ENCODE data around the gene CD151.

The CD151 gene

DNA sequence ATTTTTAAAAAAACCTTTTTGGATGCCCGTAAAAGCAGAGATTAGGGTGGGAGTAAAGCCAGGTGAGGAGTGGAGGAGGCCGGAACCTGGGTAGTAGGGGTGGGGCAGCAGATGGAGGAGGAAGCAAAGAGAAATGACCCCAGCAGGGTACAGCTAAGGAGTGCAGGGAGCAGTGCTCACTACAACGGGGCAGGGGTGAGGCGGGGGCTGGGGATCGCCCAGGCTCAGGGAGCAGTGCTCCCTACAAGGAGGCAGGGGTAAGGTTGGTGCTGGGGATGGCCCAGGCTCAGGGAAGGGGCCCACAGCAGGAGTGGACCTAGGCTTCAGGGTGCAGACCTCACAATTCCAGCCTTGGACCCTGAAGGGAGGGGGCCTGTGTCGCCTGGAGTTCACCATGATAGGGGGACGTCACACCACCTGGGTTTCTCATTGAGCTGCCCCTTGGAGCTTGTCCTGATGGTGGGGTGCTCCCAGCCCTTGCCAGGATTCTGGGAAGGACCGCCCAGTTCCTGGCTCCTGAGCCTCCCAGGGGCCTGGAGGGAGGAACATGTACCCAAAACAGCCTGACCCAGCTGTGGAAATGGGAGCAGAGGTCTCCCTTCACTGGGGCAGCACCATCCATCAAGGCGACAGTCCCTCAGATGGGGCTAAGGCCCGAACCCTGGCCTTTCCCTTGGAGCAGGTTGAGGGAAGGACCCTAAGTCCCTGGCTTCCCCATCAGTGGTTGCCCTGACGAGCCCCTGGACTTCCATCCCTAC is 16.9 kb upstream of the CD151 start:
- no peak for DNase-seq

DNA sequence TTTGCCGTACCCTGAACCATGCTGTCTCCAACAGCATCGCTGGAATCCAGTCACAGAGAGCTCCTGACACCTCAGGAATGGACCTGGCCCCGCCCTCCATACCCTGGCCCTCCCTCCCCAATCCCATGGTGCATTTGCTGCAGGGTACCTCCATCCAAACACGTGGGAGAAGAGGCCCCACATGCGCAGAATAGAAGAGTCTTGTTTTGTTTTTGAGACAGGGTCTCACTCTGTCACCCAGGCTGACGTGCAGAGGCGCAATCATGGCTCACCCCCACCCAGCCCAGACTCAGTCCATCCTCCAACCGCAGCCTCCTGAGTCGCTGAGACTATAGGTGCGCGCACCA is 16.3 kb upstream of the CD151 start:
- DNase-seq = no peak

DNA sequence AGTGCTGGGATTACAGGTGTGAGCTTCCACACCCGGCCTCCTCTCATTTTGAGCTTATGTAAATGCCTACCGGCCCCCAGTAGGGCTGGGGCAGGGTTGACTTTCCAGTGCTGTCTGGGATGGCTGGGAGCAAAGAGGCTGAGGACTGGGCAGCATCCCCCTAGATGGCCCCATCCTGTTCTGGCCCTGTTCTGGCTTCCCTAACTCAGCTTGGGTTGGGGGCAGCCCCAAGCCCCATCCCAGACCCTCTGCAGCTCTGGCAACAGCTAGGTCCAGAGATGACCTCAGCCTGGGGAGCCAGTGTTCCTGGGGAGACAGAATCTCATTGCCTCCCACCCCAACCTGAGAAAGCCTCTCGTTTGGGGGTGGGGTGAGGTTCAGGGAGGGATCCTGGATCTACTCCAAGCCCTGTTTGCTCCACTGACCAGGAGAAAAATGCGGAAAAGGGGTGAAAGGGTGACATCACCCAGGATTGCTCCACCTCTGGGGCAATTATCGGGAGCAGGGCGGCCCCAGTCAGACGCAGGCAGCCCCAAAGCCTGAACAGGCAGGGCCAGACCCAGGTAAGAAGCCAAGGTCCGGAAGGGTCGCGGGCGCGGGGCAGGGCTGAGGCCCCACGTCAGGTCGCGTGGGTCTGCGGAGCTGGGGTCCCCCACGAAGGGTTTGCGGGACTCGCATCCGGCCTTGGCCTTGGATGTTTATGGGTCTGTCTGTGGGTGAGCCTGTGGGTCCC is 14.2 kb upstream of the CD151 start, which contains the start of gene PNPLA2:
Gene PNPLA2, plus strand, starts transcription at position 519 of the 733 bp plus-strand sequence. CDS start 805 bp downstream, outside the sequence.
- DNase-seq = no peak

DNA sequence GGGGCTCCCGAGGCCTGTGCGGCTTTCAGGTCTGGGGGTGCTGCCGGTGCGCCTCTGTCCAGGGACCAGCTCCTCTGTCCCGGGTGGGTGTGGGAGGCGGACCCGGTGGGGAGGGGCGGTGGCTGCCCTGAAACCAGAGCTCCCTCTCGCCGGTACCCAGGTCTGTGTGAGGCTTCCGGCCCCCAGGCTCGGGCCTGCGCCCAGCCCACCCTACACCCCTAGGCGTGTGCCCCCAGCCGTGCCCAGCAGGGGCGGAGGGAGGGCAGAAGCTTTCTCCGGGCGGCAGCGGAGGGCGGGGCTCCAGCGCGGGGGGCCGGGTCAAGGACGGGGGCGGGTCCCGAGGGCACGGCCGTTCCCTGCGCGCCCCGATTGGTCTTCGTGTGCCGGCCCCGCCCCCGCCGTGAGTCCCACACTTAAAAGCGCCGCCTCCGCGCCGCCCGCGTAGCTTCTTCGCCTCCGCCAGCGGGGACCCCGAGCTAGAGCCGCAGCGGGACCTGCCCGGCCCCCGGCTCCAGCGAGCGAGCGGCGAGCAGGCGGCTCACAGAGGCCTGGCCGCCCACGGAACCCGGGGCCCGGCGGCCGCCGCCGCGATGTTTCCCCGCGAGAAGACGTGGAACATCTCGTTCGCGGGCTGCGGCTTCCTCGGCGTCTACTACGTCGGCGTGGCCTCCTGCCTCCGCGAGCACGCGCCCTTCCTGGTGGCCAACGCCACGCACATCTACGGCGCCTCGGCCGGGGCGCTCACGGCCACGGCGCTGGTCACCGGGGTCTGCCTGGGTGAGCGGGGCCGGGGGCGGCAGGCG is 13.4 kb upstream of the CD151 start:
- DNase-seq = peak; percentile 93

DNA sequence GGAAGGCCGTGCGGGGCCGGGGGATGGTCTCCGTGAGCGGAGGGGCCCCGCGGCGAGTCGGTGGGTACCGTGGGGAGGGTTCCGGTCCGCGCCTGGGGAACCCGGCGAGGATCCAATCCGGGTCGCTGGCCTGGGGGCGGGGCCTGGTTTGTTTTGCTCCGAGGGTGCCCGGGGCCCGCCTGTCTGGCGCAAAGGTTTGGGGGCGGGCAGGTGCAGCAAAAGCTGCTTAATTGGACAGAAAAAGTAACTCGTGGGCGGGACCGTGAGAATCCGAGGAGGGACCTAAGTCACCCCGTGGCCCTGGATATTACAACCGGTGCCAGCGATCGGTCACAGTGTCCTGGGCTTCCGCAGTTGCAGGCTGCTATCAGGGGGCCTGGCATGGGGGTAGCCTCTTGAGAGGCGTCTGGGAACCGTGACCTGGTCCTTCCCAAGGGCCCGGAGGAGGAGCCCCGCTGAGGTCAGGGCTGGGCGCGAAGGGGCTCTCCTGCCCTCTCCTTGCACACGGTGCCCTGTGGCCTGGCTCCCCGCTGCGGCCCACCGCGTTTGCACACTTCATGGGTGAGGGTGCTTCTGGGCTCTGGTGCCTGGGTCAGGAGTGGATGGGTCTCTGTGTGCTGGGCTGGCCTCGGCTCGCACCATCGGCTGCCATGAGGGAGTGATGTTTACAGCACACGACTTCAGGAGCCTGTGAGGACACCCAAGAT is 12.7 kb upstream of the CD151 start:
- peak; percentile 96 for DNase-seq

DNA sequence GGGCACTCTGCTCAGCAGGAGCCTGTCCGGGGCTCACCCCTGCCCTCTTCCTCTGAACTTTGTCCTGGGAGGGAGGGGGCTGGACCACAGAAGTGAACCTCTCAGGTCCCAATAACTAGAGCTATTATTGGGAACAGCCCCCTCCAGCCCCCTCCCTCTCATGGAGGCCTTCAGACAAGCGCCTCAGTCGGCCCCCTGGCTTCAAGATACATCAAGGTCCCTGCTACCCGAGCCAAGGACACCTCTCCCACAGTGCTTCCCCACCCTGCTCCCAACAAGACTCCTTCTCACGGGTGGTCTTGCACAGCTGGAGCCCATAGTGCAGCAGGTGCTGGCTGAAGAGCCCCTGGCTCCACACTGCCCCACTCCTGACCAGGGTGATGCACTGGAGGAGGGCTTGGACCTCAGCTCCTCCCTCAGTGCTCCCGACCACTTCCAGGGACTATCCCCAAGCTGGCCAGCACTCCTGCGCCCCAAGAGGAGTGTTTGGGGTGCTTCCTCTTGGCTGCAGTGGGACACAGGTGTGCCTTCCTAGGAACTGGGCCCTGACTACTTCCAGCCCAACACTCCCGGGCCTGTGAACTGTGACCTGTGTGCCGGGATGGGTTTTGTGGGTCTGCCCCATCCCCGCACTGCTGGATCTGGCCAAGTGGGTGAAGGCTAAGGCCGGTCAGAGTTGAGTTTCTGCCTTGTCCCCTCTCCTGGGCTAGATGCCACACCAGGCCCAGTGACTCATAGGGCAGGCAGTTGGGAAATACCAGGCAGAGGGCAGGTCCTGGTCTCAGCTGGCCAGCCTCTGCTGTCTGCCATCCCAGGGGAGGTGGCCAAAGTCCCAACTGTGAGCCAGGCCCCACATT is 11.9 kb upstream of the CD151 start:
- DNase-seq = no peak

DNA sequence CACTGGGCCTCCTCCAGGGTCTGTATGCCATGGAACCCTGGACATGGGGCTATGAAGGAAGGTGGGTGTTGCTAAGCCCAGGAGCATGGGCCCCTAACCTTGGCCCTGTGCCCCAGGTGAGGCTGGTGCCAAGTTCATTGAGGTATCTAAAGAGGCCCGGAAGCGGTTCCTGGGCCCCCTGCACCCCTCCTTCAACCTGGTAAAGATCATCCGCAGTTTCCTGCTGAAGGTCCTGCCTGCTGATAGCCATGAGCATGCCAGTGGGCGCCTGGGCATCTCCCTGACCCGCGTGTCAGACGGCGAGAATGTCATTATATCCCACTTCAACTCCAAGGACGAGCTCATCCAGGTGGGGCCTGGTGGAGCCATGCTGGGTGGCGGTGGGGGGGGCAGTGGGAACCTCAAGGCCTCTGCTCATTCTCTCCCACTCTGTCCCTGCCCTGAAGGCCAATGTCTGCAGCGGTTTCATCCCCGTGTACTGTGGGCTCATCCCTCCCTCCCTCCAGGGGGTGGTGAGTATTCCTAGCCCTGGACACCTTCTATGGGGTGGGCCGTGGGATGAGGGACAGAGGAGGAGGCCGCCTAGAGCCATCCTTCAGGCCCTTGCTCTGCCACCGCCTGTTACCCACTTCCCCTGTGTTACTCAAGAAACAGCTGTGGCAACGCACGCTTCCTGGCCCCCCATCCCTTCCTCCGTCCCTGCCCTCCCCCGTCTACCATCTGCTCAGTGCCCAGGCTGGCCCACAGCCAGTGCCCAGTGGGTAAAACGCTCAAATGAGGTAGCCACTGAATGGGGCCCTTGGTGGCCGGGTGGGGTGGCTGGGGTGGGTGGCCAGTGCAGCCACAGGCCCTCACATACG is 11.0 kb upstream of the CD151 start:
- no peak for DNase-seq

DNA sequence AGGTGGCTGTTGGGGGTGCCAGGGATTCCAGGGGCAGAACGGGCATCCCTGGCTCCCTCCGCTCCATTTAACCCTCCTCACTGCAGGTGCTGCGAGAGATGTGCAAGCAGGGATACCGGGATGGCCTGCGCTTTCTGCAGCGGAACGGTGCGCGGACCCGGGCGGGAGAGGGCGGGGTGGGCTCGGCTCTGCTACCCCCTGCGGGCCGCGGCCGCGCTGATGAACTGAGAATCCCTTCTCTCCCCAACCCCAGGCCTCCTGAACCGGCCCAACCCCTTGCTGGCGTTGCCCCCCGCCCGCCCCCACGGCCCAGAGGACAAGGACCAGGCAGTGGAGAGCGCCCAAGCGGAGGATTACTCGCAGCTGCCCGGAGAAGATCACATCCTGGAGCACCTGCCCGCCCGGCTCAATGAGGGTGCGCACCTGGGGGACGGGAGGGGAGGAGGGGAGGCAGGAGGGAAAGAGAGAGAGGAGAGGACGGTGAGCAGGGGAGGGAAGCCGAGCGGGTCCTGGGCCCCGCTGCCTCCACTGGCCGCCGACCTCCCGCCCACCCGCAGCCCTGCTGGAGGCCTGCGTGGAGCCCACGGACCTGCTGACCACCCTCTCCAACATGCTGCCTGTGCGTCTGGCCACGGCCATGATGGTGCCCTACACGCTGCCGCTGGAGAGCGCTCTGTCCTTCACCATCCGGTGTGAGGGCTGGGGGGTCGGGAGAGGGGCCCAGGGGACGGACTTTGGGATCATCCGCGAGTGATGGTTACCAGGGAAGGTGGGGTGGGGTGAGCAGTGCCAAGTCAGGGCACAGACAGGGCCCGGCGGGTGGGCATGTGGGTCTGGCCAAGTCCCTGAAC is 9.1 kb upstream of the CD151 start:
- DNase-seq = no peak

DNA sequence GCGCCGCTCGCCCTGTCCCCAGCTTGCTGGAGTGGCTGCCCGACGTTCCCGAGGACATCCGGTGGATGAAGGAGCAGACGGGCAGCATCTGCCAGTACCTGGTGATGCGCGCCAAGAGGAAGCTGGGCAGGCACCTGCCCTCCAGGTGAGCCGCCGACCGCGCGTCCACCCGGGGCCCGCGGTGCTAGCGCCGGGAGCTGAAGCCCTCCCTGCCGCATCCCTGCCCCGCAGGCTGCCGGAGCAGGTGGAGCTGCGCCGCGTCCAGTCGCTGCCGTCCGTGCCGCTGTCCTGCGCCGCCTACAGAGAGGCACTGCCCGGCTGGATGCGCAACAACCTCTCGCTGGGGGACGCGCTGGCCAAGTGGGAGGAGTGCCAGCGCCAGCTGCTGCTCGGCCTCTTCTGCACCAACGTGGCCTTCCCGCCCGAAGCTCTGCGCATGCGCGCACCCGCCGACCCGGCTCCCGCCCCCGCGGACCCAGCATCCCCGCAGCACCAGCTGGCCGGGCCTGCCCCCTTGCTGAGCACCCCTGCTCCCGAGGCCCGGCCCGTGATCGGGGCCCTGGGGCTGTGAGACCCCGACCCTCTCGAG is 8.4 kb upstream of the CD151 start:
- DNase-seq = no peak

DNA sequence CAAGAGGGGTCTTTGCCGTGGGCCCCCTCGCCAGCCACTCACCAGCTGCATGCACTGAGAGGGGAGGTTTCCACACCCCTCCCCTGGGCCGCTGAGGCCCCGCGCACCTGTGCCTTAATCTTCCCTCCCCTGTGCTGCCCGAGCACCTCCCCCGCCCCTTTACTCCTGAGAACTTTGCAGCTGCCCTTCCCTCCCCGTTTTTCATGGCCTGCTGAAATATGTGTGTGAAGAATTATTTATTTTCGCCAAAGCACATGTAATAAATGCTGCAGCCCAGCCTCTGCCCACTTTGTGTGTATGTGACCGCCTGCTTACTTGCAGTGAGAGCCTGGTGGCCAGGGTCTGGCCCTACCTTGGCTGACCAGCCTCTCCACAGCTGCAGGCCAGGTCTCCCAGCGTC is 7.8 kb upstream of the CD151 start:
- DNase-seq = no peak

DNA sequence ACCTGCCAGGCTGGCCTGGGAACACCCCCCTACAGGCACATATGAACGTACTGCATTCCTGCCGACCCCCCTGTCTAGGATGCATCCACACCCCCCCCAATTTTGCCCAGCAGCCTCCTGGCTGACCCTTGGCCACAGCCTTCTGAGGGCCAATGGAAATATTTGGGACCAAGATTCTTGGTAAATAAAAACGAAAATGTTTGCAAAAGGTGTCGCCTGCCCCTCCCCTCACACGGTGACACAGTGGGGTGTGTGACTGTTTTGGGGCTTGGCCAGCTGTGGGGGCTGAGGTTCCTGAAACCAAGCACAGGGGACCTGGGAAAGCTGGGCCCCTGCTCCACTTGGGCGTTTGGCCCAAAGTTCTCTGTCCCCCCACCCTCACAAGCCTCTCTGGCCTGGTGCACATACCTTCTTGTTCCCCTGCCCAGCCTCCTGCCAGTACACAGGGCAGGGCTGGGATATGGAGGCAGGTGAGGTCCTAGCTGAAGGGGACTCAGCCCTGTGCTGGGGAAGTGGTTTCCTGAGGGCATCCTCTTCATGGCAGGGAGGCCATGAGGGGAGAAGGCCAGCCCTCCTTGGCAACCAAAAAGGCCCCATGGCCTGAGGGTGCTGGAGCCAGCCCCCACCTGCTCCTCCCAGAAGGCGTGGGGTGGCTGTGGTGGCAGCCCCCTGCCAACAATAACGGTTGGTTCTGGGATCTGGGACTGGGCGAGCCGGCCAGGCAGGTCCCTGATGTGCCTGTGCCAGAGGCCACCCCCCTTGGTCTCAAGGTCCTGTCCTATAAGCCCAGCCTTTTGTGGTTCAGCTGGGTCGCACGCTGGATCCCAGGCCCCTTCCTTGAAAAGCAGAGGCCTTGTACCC is 7.2 kb upstream of the CD151 start:
- DNase-seq = no peak

DNA sequence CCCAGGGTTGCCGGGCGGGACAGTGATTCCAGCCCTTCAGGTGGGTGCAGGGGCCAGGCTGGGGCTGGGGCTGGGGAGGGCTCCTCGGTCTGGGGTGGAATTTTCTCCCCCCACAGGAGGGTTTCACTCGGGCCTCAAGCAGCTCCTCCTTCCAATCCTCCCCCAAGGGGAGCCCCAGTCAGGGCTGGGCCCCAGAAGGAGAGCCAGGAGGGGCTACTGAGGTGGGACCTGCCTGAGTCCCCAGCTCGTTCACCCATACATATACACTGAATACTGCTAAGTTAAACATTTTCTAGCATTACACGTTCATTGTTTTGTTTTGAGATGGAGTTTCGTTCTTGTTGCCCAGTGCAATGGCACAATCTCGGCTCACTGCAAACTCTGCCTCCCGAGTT is 6.5 kb upstream of the CD151 start:
- no peak for DNase-seq

DNA sequence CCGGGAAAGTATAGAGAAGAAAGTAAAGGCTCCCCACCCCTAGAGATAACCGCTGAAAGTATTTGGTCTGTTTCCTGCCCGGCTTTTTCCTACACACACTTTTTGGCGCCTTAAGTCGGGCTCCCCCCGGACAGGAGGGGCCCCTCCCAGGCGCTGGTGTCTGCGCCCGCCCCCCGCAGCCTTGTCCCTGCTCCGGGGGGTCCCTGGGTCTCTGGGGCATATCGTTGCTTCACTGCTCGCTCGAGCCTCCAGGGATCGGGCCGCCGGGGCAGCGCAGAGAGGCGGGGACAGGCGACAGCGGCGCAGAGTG is 6.0 kb upstream of the CD151 start:
- DNase-seq = no peak

DNA sequence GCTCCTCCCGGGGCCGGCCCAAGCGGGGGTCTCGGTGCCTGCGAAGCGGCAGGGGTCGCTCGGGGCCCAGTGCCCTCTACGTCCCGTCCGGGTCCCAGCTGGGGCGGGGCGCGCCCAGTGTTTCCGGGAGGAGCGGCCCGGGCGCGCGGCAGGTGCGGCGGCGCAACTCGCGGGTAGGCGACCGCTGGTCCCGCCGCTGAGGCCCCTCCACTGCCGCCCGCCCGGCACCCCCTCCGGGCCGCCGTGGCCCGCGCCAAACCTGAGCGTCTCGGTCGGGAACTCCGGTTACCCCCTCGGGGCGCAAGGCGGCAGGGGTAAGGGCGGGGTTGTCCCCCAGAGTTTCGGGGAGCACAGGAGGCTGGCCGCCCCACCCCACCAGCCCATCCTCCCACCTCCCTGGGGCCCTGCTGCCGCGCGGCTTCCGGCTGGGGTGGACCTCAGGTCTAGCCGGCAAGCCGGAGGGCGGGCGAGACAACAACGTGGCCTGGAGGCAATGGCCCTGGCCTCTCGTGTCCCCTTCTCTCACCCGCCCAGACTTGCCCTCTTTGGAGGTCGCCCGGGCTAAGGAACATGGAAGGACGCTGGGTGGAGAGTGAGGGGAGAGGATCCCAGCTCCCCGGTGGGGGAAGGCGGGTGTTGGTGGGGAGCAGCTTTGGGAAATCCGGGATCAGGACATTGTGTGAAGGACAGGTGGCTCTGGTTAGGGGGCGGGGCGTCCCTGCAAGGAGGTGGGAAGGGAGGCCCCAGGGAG is 5.4 kb upstream of the CD151 start:
- no peak for DNase-seq

DNA sequence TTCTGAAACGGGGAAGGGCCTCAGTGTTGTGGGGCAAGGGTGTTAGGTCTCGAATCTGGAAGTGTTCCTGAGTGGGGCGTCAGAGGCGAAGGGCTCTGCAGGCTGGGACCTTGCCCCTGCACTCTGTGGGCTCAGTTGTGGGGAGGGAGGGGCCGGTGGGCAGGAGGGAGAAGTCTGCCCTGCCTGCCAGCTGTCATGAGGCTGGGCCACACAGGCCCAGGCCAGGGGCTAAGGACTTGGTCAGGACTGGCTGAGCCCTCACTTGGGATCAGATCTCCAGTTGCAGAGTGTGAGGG is 4.9 kb upstream of the CD151 start, which contains the start of gene CRACR2B:
Gene CRACR2B, plus strand, starts transcription at position 23 of the 296 bp plus-strand sequence. CDS start 689 bp downstream, outside the sequence.
- no peak for DNase-seq

DNA sequence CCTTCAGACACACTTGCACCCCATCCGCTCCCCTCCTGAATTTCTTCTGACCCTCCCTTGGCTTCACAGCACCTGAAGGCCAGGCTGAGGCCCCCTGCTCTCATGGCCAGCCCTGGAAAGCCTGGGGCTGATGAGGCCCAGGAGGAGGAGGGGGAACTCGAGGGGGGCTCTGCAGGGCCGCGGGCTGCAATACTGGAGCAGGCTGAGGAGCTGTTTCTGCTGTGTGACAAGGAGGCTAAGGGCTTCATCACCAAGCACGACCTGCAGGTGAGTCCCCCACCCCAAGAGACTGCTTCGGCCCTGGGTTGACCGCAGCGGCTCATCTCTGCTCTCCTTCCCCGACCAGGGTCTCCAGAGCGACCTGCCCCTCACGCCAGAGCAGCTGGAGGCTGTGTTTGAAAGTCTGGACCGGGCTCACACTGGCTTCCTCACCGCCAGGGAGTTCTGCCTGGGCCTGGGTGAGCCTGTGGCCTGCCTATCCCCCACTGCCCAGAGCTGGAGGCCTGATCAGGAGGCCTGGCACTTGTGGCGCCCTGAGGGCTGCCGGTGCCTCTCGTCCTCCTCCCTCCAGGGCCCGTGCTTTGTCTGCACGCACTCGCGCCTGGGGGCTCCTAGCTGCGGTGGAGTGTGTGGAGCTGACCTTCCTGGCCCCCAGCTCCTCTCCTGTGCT is 4.1 kb upstream of the CD151 start:
- DNase-seq = no peak

DNA sequence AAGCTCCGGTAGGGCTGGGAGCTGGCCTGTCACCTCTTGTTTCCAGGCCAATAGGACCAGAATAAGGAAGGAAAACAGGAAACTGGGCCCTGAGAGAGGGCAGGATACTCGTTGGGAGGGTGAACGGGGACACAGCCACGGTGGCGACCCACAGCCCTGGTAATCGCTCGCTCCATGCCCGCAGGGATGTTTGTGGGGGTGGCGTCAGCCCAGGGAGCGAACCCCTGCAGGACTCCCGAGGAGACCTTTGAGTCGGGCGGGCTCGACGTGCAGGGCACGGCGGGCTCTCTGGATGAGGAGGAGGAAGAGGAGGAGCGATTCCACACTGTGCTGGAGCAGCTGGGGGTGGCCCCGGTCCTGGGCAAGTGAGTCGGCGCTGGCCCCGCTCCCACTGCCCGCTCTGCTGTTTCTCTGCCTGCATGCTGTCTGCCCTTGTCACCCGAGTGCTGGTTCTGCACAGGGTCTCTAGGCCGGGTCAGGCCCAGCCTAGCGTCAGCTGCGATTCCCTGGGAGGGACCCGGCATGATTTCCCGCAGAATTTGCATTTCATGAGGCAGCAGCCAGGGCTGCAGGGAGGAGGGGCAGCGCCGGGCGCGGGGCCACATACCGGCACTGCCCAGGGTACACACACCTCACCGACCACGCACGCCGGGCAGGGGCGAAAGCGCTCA is 3.4 kb upstream of the CD151 start:
- DNase-seq = no peak

All from activated CD4-positive, alpha-beta T cell treated with anti-CD3 and anti-CD28 coated beads for 48 hours (primary cell).